Spleen (tissue), 11 donors: ENCODE measurements around the gene PLCG2. TPM values are rescaled to one million over a fixed set of nuclear protein-coding genes. Genes with fewer than 3 reads are reported as not detected.

ENCODE experiments used
- DNase-seq: peaks from one replicate; pipeline ENCODE4 v3.0.0-alpha.2; 2020
- H3K27ac ChIP-seq, 8 donors: fragments of 200-600 bp; sonication (generic) in 7 of 8; 1 replicate in 4 of 8; 2 replicates in 4 of 8; pipeline versions ENCODE4 v1.5.0 to v1.8.0; 2016 to 2021; ENCODE audit warnings: inconsistent platforms in 4 of 8, mild to moderate bottlenecking in 4 of 8, moderate library complexity in 1 of 8
- H3K27me3 ChIP-seq, 7 donors: fragments of 200-600 bp; sonication (generic) in 6 of 7; replicated peaks in 1 of 7; 1 replicate in 4 of 7; 2 replicates in 3 of 7; pipeline versions ENCODE4 v1.5.0 to v1.8.0; 2016 to 2021; ENCODE audit warnings: inconsistent platforms in 3 of 7, mild to moderate bottlenecking in 1 of 7
- H3K36me3 ChIP-seq, 6 donors: fragments of 200-600 bp; sonication (generic) in 5 of 6; 1 replicate in 4 of 6; 2 replicates in 2 of 6; pipeline versions ENCODE4 v1.5.0 to v1.8.0; 2016 to 2021; ENCODE audit warnings: inconsistent platforms in 2 of 6
- H3K4me1 ChIP-seq, 6 donors: fragments of 200-600 bp; sonication (generic) in 5 of 6; 1 replicate in 3 of 6; 2 replicates in 3 of 6; pipeline versions ENCODE4 v1.5.0 to v1.8.0; 2016 to 2021; ENCODE audit warnings: inconsistent platforms in 3 of 6
- H3K4me3 ChIP-seq, 8 donors: fragments of 200-600 bp; sonication (generic) in 7 of 8; 1 replicate in 4 of 8; 2 replicates in 4 of 8; pipeline versions ENCODE4 v1.5.0 to v1.8.0; 2016 to 2021; ENCODE audit warnings: inconsistent platforms in 4 of 8, mild to moderate bottlenecking in 4 of 8, moderate library complexity in 2 of 8
- H3K9me3 ChIP-seq, 8 donors: fragments of 200-600 bp; sonication (generic) in 7 of 8; 1 replicate in 4 of 8; 2 replicates in 4 of 8; pipeline versions ENCODE4 v1.5.0 to v1.8.0; 2016 to 2021; ENCODE audit warnings: inconsistent platforms in 4 of 8
- CTCF ChIP-seq, 11 experiments: fragments of 200-600 bp in 7 of 11; fragments of 450-650 bp in 4 of 11; sonication (generic) in 4 of 11; IDR thresholded peaks in 8 of 11; conservative IDR thresholded peaks in 3 of 11; 1 replicate in 7 of 11; 2 replicates in 4 of 11; pipeline versions ENCODE4 v1.4.0 to v1.8.0; 2016 to 2021; ENCODE audit warnings: antibody characterized with exemption in 11 of 11, inconsistent platforms in 4 of 11, mild to moderate bottlenecking in 1 of 11
- POLR2A ChIP-seq, 3 donors: fragments of 450-650 bp; IDR thresholded peaks; one replicate each; pipeline ENCODE4 v1.5.1; 2017; ENCODE audit warnings: antibody characterized with exemption in 3 of 3, mild to moderate bottlenecking in 1 of 3
- POLR2AphosphoS5 ChIP-seq, 3 donors: sonication (generic); formaldehyde crosslinking; IDR thresholded peaks; one replicate each; pipeline ENCODE4 v1.5.1; 2017; ENCODE audit warnings: antibody characterized with exemption in 3 of 3
- WGBS, 5 donors: extraction: QIAGEN DNeasy Blood & Tissue Kit in 3 of 5; methylation state at CpG; one replicate each; pipeline versions ENCODE4 v1.1.5 to v1.1.7; 2013 to 2018; 5-methylcytosine and 5-hydroxymethylcytosine counted together
- intact Hi-C: fragments of 100-400 bp; cut with DNase I; formaldehyde crosslinking; loops from one replicate; pipeline ENCODE4 v1.15.0; 2023; ENCODE audit warnings: low total_unique reads
- polyA plus RNA-seq, 3 donors: library from polyadenylated mRNA; stranded (reverse); fragments of 200-250 nt; gene quantifications; one replicate each; pipeline ENCODE4 v1.2.1, GENCODE V29; 2013
- total RNA-seq, 7 donors: library from RNA; depleted of rRNA in 3 of 7; stranded (reverse); fragments of >200 nt in 3 of 7; fragmentation: NEBNext Ultra II Directional in 4 of 7; extraction: Animal tissue kit (Norgen Biotek cat#: 25700) in 4 of 7; gene quantifications; one replicate each; pipeline versions ENCODE4 v1.1.0 to v1.2.1, GENCODE V29; 2016 to 2021
- donor health status: healthy with polysubstance abuse.
- donor health status: DM: no; HTN: no; CAD: no; lungs with moderate emphysema.
- donor health status: DM: no; HTN: no; CAD: no.
- donor health status: Bipolar disorder and iron deficiency.
- donor health status: healthy.
- donor health status: DM: no; HTN: no; CAD: no.
- donor health status: DM: yes; HTN: yes; CAD: no.

The PLCG2 gene
- total and polyA plus RNA-seq, 10 donors = 57.1 to 277 (median 145) TPM

DNA sequence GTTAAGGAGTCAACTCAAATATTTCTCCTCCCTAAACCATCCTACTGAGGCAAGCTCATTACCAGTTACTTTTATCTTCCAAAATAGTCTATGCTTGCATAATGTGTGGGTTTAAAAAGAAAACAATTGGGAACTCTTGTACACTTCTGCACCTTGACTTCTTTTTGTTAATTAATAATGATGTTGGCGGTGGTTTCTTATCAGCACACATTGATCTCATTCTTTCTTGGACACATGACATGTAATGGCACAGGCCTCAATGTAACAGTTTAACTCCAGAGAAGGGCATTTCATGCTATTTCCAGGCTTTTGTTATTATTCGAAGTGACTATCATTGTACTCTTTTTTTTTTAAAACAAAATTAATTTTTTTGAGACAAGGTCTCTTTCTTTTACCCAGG, 7.8 kb downstream of the PLCG2 start:
- TF ChIP-seq POLR2AphosphoS5 (IDR thresholded peaks at IDR 0.05) = no peak
- TF ChIP-seq CTCF (IDR thresholded peaks at IDR 0.05 in 8 of 11, conservative IDR thresholded peaks at IDR 0.05 in 3 of 11) = no peak
- no peak for TF ChIP-seq POLR2A (IDR thresholded peaks at IDR 0.05)
- intact Hi-C loops = loop anchor here (10.0 kb wide), 1 partner anchor 78 kb away; no protein-coding TSS in a partner anchor
- DNase-seq = no peak
- Histone ChIP-seq H3K4me1 (peaks cover 17 to 98% (median 74%) of the 10 kb centered on the region in 6 donors), H3K27ac (peak overlapping the region in 2 of 8 donors; percentile 43 to 75), H3K27me3 (no peaks in the 10 kb centered on the region), H3K9me3 (no peaks in the 10 kb centered on the region), H3K36me3 (peaks cover 0 to 68% (median 24%) of the 10 kb centered on the region in 6 donors), H3K4me3 (peak overlapping the region in 1 of 8 donors; percentile 33)
- WGBS, 5 donors = 76 to 92% (median 86%) methylated on average over 2 of the region's 2 CpGs

GRCh38 chr16:81787659-81788058, 8.6 kb downstream of the PLCG2 start:
- no peaks in the 10 kb centered on the region for H3K9me3 ChIP-seq
- no peak overlapping the region for H3K4me3 ChIP-seq
- intact Hi-C loops = loop anchor here (10.0 kb wide), 1 partner anchor 77 kb away; no protein-coding TSS in a partner anchor
- no peaks in the 10 kb centered on the region for H3K27me3 ChIP-seq
- no peak overlapping the region for H3K27ac ChIP-seq
- TF ChIP-seq CTCF (IDR thresholded peaks at IDR 0.05 in 8 of 11, conservative IDR thresholded peaks at IDR 0.05 in 3 of 11) (no peak), POLR2AphosphoS5 (IDR thresholded peaks at IDR 0.05) (no peak), POLR2A (IDR thresholded peaks at IDR 0.05) (no peak)
- H3K4me1 ChIP-seq = peaks cover 16 to 96% (median 68%) of the 10 kb centered on the region in 6 donors
- H3K36me3 ChIP-seq = peaks cover 0 to 75% (median 28%) of the 10 kb centered on the region in 6 donors
- WGBS, 5 donors = 75 to 87% (median 77%) methylated on average over 6 of the region's 6 CpGs
- no peak for DNase-seq

DNA sequence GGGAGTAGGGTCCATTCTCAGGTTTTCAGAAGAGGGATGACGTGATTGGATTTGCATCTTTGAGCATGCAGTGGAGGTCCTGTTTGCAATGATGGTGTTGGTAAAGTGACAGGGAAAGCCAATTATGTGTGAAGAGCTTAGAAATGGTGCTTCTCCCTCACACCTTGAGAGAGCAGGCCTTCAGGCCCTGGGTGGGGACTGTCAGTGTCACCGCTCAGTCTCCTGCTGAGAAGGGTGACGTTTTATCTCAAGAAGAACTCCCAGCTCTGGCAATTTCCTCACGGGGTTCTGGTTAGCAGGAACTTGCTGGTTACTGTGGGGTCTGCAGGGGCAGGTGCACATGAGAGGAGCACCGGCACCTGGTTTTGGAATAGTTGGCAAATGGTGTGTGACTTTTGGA, 11.2 kb downstream of the PLCG2 start:
- Histone ChIP-seq H3K36me3 (peaks cover 0 to 95% (median 29%) of the 10 kb centered on the region in 6 donors), H3K4me1 (peaks cover 6 to 96% (median 52%) of the 10 kb centered on the region in 6 donors), H3K4me3 (no peak overlapping the region), H3K9me3 (no peaks in the 10 kb centered on the region), H3K27me3 (no peaks in the 10 kb centered on the region), H3K27ac (peak overlapping the region in 3 of 8 donors; percentile 11 to 55 (median 23))
- no peak for DNase-seq
- no peak for TF ChIP-seq POLR2A (IDR thresholded peaks at IDR 0.05)
- TF ChIP-seq CTCF (IDR thresholded peaks at IDR 0.05 in 8 of 11, conservative IDR thresholded peaks at IDR 0.05 in 3 of 11) = no peak
- TF ChIP-seq POLR2AphosphoS5 (IDR thresholded peaks at IDR 0.05) = no peak
- intact Hi-C loops = no loop called here
- 56 to 81% (median 77%) methylated on average over 5 of the region's 5 CpGs for WGBS, 5 donors

- H3K27me3 ChIP-seq = no peaks in the 10 kb centered on the region
- intact Hi-C loops = no loop called here
- WGBS, 5 donors = 52 to 72% (median 68%) methylated on average over 2 of the region's 2 CpGs
- H3K27ac ChIP-seq = peak overlapping the region in 3 of 8 donors; percentile 11 to 55 (median 23)
- TF ChIP-seq POLR2AphosphoS5 (IDR thresholded peaks at IDR 0.05) (no peak), POLR2A (IDR thresholded peaks at IDR 0.05) (no peak), CTCF (IDR thresholded peaks at IDR 0.05 in 8 of 11, conservative IDR thresholded peaks at IDR 0.05 in 3 of 11) (no peak)
- DNase-seq = no peak
- peaks cover 6 to 96% (median 53%) of the 10 kb centered on the region in 6 donors for H3K4me1 ChIP-seq
- H3K36me3 ChIP-seq = peaks cover 0 to 88% (median 27%) of the 10 kb centered on the region in 6 donors
- no peak overlapping the region for H3K4me3 ChIP-seq
- no peaks in the 10 kb centered on the region for H3K9me3 ChIP-seq
Observed at GRCh38 chr16:81790830-81791435, 11.8 kb downstream of the PLCG2 start.
